IgD-negative memory B cell (primary cell): ENCODE measurements around the gene MX2. TPM values are rescaled to one million over a fixed set of nuclear protein-coding genes. Genes with fewer than 3 reads are reported as not detected.

Source experiments
- H3K27ac Mint-ChIP-seq, 3 donors: one replicate each; pipeline ENCODE4 v1.8.0; 2020 to 2022; ENCODE audit warnings: mild to moderate bottlenecking in 3 of 3, mixed read lengths in 3 of 3, moderate library complexity in 1 of 3
- H3K27me3 Mint-ChIP-seq: one replicate; pipeline ENCODE4 v1.8.0; 2021; ENCODE audit warnings: mixed read lengths
- H3K36me3 Mint-ChIP-seq: one replicate; pipeline ENCODE4 v1.8.0; 2020; ENCODE audit warnings: mild to moderate bottlenecking, mixed read lengths
- H3K4me1 Mint-ChIP-seq, 3 donors: one replicate each; pipeline ENCODE4 v1.8.0; 2020 to 2022; ENCODE audit warnings: mixed read lengths in 3 of 3, mild to moderate bottlenecking in 1 of 3
- H3K4me3 Mint-ChIP-seq, 4 donors: one replicate each; pipeline ENCODE4 v1.8.0; 2020 to 2022; ENCODE audit warnings: mild to moderate bottlenecking in 4 of 4, mixed read lengths in 4 of 4, moderate library complexity in 3 of 4
- H3K9me3 Mint-ChIP-seq, 3 donors: one replicate each; pipeline ENCODE4 v1.8.0; 2020 to 2021; ENCODE audit warnings: mixed read lengths in 3 of 3, mild to moderate bottlenecking in 1 of 3
- polyA plus RNA-seq: library from polyadenylated mRNA; unstranded; fragments of 300-500 nt; fragmentation: Illumina TruSeq; gene quantifications from one replicate; pipeline ENCODE4 v1.2.3, GENCODE V29; 2021

Gene MX2
- polyA plus RNA-seq, 1 donor from 2014 or later: 36.6 TPM

- H3K27ac Mint-ChIP-seq: no peak overlapping the region
- peaks cover 1% of the 10 kb centered on the region for H3K36me3 Mint-ChIP-seq
- no peaks in the 10 kb centered on the region for H3K9me3 Mint-ChIP-seq
- peaks cover 2% of the 10 kb centered on the region for H3K27me3 Mint-ChIP-seq
- H3K4me1 Mint-ChIP-seq: peaks cover 0 to 2% (median 0%) of the 10 kb centered on the region in 3 donors
- no peak overlapping the region for H3K4me3 Mint-ChIP-seq
Measured at GRCh38 chr21:41326414-41327080, 35.3 kb upstream of the MX2 start.

GRCh38 chr21:41327753-41328152 lies 34.1 kb upstream of the MX2 start:
- Mint-ChIP-seq H3K9me3 (no peaks in the 10 kb centered on the region), H3K4me1 (no peaks in the 10 kb centered on the region), H3K27me3 (peaks cover 2% of the 10 kb centered on the region), H3K4me3 (no peak overlapping the region), H3K27ac (no peak overlapping the region), H3K36me3 (peaks cover 1% of the 10 kb centered on the region)

GRCh38 chr21:41328660-41329607 lies 32.9 kb upstream of the MX2 start:
- no peaks in the 10 kb centered on the region for H3K4me1 Mint-ChIP-seq
- H3K27ac Mint-ChIP-seq: no peak overlapping the region
- H3K9me3 Mint-ChIP-seq: peaks cover 2 to 5% (median 2%) of the 10 kb centered on the region in 3 donors
- peaks cover 2% of the 10 kb centered on the region for H3K27me3 Mint-ChIP-seq
- H3K4me3 Mint-ChIP-seq: no peak overlapping the region
- H3K36me3 Mint-ChIP-seq: peaks cover 2% of the 10 kb centered on the region

- Mint-ChIP-seq H3K27ac (peak overlapping the region in 1 of 3 donors; percentile 41), H3K4me3 (no peak overlapping the region), H3K9me3 (peaks cover 3 to 5% (median 4%) of the 10 kb centered on the region in 3 donors), H3K4me1 (no peaks in the 10 kb centered on the region), H3K27me3 (peaks cover 2% of the 10 kb centered on the region), H3K36me3 (peaks cover 4% of the 10 kb centered on the region)
Measured at GRCh38 chr21:41333752-41334151, 28.1 kb upstream of the MX2 start.

GRCh38 chr21:41337515-41337914 lies 24.3 kb upstream of the MX2 start:
- Mint-ChIP-seq H3K36me3 (peaks cover 3% of the 10 kb centered on the region), H3K4me1 (no peaks in the 10 kb centered on the region), H3K27me3 (peaks cover 10% of the 10 kb centered on the region), H3K4me3 (no peak overlapping the region), H3K9me3 (peaks cover 3 to 9% (median 9%) of the 10 kb centered on the region in 3 donors), H3K27ac (no peak overlapping the region)

- Mint-ChIP-seq H3K9me3 (peaks cover 3 to 10% (median 8%) of the 10 kb centered on the region in 3 donors), H3K36me3 (peaks cover 3% of the 10 kb centered on the region), H3K27ac (no peak overlapping the region), H3K4me1 (no peaks in the 10 kb centered on the region), H3K4me3 (no peak overlapping the region), H3K27me3 (peaks cover 11% of the 10 kb centered on the region)
Measured at GRCh38 chr21:41338455-41338854, 23.4 kb upstream of the MX2 start.

- peaks cover 16% of the 10 kb centered on the region for H3K27me3 Mint-ChIP-seq
- H3K9me3 Mint-ChIP-seq: peaks cover 0 to 7% (median 3%) of the 10 kb centered on the region in 3 donors
Measured at GRCh38 chr21:41342035-41342434, 19.8 kb upstream of the MX2 start.

GRCh38 chr21:41344146-41344545 lies 17.7 kb upstream of the MX2 start:
- no peak overlapping the region for H3K4me3 Mint-ChIP-seq
- peaks cover 0 to 7% (median 3%) of the 10 kb centered on the region in 3 donors for H3K9me3 Mint-ChIP-seq
- H3K27ac Mint-ChIP-seq: no peak overlapping the region
- H3K27me3 Mint-ChIP-seq: peaks cover 18% of the 10 kb centered on the region
- H3K4me1 Mint-ChIP-seq: peaks cover 0 to 2% (median 0%) of the 10 kb centered on the region in 3 donors
- H3K36me3 Mint-ChIP-seq: no peaks in the 10 kb centered on the region

More at GRCh38 chr21:41342035-41342434, 19.8 kb upstream of the MX2 start:
- Mint-ChIP-seq H3K4me3 (no peak overlapping the region), H3K36me3 (no peaks in the 10 kb centered on the region), H3K27ac (no peak overlapping the region), H3K4me1 (peaks cover 0 to 2% (median 0%) of the 10 kb centered on the region in 3 donors)

- no peak overlapping the region for H3K4me3 Mint-ChIP-seq
- H3K27ac Mint-ChIP-seq: no peak overlapping the region
- H3K9me3 Mint-ChIP-seq: peaks cover 0 to 7% (median 3%) of the 10 kb centered on the region in 3 donors
- peaks cover 19% of the 10 kb centered on the region for H3K27me3 Mint-ChIP-seq
- no peaks in the 10 kb centered on the region for H3K36me3 Mint-ChIP-seq
- H3K4me1 Mint-ChIP-seq: peaks cover 0 to 2% (median 0%) of the 10 kb centered on the region in 3 donors
Measured at GRCh38 chr21:41345356-41345755, 16.5 kb upstream of the MX2 start.

- Mint-ChIP-seq H3K4me1 (peaks cover 0 to 2% (median 0%) of the 10 kb centered on the region in 3 donors), H3K9me3 (peaks cover 0 to 7% (median 3%) of the 10 kb centered on the region in 3 donors), H3K27me3 (peaks cover 21% of the 10 kb centered on the region), H3K36me3 (no peaks in the 10 kb centered on the region), H3K4me3 (no peak overlapping the region), H3K27ac (no peak overlapping the region)
Measured at GRCh38 chr21:41345934-41346685, 15.7 kb upstream of the MX2 start.

- H3K27me3 Mint-ChIP-seq: peaks cover 21% of the 10 kb centered on the region
- no peaks in the 10 kb centered on the region for H3K36me3 Mint-ChIP-seq
- peaks cover 0 to 2% (median 0%) of the 10 kb centered on the region in 3 donors for H3K4me1 Mint-ChIP-seq
- peaks cover 0 to 7% (median 3%) of the 10 kb centered on the region in 3 donors for H3K9me3 Mint-ChIP-seq
- H3K27ac Mint-ChIP-seq: no peak overlapping the region
- H3K4me3 Mint-ChIP-seq: no peak overlapping the region
Measured at GRCh38 chr21:41346758-41347157, 15.1 kb upstream of the MX2 start.

- H3K4me1 Mint-ChIP-seq: peaks cover 0 to 2% (median 0%) of the 10 kb centered on the region in 3 donors
- no peaks in the 10 kb centered on the region for H3K9me3 Mint-ChIP-seq
Measured at GRCh38 chr21:41348434-41348833, 13.4 kb upstream of the MX2 start.

GRCh38 chr21:41349126-41349525 lies 12.7 kb upstream of the MX2 start:
- no peak overlapping the region for H3K4me3 Mint-ChIP-seq
- peaks cover 14% of the 10 kb centered on the region for H3K27me3 Mint-ChIP-seq
- H3K27ac Mint-ChIP-seq: no peak overlapping the region
- peaks cover 0 to under 1% (median 0%) of the 10 kb centered on the region in 3 donors for H3K4me1 Mint-ChIP-seq
- no peaks in the 10 kb centered on the region for H3K9me3 Mint-ChIP-seq
- H3K36me3 Mint-ChIP-seq: no peaks in the 10 kb centered on the region

More at GRCh38 chr21:41348434-41348833, 13.4 kb upstream of the MX2 start:
- H3K36me3 Mint-ChIP-seq: no peaks in the 10 kb centered on the region
- H3K27me3 Mint-ChIP-seq: peaks cover 17% of the 10 kb centered on the region
- H3K4me3 Mint-ChIP-seq: no peak overlapping the region
- no peak overlapping the region for H3K27ac Mint-ChIP-seq

GRCh38 chr21:41349619-41350390 lies 12.0 kb upstream of the MX2 start:
- Mint-ChIP-seq H3K27me3 (peaks cover 13% of the 10 kb centered on the region), H3K4me3 (no peak overlapping the region), H3K36me3 (no peaks in the 10 kb centered on the region), H3K27ac (no peak overlapping the region), H3K9me3 (no peaks in the 10 kb centered on the region), H3K4me1 (peaks cover 0 to 2% (median 0%) of the 10 kb centered on the region in 3 donors)
